Measurements from ENCODE around the gene ASCC1.

Gene ASCC1

DNA sequence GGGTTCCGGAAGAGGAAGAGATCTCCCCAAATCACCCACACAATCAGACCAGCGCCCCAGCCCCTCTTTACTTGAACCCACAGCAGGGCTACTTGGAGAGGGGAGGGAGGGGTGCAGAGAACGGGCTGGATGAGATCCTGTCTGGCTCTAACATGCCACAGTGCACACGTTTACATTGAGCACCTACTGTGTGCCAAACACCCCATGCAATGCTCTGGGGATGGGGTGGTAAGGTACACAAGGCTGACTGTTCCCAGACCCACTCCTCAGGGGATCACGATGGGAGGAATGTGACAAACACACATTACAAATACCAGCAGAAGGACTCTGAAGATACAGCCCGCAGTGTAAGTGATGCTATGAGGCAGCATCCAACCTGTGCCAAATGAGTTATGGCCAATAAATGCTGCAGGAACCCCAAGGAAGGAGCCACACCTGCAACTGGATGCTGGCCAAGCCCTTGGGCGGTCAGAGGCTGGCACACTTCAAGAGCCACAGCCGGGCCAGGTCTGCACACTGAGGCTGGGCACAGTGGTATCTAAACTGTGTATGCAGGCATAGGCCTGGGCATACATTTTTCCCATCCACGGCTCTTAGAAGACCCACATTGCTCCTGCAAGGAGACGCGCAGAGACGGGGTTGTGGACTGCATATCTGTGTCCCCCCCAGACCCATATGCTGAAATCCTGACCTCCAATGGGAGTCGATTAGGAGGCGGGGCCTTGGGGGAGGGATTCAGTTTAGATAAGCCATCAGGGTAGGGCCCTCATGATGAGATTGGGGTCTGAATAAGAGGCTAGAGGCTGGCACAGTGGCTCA is 134.1 kb downstream of the ASCC1 start:
- no peak for DNase-seq (ENCODE audit: low spot score)

DNA sequence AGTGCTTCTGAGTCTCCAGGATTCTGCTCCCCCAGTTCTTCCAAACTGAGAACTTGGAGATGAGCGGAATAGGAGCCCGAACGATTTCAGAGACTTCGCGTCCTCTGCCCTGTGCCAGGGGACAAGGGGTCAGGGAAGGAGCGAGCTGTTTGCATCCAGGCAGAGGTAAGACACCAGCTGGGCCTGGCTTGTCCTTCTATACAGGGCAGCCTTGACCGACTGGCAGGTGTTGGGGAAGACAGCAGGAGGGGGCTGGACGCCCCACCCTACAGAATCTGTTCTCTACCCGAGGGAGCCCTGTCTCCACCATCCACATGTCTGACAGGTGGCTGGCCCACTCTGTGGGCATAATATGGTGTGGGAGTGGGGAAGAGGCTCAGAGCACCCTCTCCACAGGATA is 134.9 kb downstream of the ASCC1 start:
- no peak for DNase-seq (ENCODE audit: low spot score)

DNA sequence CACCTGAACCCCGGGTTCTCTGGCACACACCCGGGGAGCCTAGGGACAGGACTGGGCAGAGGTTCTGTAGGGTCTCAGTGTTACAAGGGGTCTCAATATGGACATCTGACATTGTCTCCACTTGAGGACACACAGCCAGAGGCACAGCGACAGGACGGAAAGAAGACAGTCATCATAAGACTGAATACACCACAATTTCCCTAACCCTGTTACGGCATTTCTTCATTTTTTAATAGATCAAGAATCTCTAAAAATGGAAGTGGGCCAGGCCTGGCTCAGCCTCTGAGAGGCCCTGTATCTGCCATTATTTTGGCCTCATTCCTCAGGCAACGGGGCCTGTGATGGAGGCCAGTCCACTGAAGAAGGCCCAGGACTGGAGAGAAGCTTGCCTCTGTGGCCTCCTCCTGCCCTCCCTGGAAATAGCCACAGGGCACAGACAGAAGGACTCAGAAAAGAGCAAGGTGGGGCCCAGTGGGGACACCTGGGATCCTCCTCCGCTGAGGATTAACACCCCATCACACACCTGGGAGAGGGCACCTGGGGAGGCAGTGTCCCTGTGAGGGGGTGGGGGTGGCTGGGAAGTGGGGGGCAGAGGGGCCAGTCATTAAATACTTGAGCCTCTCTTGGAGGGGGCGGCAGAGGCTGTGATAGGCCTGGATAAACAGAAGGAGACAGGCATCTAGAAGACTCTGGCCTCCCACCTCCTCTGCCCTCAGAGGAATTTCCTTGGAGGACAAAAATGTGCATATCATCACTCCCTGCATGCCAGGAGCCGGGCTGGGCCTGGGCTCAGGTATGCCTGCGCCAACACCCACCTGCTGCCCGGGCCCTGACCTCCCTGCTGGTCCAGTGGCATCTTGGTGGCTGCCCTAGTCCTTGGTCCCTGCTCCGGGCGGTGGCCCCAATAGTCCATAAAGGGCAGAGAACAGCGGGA is 135.8 kb downstream of the ASCC1 start:
- no peak for DNase-seq (ENCODE audit: low spot score)

DNA sequence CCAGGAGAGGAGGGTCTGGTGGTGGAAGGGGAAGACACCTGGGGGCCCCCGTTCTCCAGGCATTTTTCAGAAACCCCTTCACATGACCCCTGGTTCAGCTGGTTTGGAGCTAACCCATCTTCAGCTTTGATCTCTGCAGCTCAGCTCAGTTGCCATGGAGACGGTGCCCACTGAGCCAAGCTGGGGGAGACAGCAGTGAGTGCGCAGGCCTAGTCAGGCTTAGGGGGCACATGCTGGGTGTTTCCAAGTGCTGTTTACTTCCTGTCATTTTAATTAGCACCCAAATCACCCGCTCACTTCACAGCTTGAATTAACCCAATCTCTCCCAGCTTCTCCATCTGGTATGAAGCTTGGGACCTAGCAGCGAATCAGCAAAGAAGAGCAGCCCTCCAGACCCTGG is 136.7 kb downstream of the ASCC1 start:
- DNase-seq (ENCODE audit: low spot score), result peak; percentile 87

DNA sequence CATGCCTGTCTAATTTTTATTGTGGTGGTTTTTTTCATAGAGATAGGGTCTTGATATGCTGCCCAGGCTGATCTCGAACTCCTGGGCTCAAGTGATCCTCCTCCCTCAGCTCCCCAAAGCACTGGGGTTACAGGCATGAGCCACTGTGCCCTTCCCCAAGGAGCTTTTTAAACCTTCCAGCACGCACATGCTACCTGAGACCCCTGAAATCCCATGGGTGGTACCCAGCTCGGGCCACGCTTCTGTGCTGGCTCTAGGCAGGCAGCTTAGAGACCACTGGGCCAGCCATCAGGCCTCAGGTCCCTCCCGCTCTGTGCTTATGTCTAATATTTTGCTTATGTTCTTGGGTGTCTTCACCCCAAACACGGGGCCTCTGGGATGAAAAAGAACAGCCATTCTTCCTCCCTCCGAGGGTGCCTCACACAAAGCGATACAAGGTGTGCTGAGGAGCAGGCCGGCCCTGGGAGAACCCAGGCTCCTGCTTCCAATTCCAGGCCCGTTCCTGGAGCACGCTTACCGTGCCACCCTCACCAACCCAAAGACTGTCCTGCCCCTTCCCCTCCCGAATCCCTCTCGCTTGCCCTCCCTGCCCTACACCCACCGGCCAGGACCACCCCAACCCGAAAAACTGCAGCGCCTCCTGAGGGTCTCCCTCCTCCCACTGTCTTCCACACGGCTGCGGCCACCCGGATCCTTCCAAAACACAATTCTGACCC is 138.6 kb downstream of the ASCC1 start:
- DNase-seq (ENCODE audit: low spot score), result no peak

DNA sequence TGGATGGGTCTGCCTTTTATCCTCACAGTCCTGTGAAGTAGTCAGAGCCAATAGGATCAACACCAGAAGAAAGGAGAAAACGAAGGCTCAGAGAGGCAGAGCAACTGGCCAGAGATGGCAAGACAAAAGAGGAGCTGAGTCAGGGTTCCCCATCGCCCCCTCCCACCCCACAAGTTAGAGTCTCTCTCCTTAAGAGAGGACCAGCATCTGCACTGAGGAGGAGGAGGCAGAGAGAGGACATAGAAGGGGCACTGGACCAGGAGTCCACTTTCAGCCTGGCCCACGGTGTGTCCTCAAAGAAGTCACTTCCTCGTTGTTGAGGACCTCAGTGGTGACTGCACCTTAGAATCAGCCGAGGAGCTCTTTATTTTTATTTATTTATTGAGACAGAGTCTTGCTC is 139.3 kb downstream of the ASCC1 start:
- DNase-seq (ENCODE audit: low spot score), result no peak

DNA sequence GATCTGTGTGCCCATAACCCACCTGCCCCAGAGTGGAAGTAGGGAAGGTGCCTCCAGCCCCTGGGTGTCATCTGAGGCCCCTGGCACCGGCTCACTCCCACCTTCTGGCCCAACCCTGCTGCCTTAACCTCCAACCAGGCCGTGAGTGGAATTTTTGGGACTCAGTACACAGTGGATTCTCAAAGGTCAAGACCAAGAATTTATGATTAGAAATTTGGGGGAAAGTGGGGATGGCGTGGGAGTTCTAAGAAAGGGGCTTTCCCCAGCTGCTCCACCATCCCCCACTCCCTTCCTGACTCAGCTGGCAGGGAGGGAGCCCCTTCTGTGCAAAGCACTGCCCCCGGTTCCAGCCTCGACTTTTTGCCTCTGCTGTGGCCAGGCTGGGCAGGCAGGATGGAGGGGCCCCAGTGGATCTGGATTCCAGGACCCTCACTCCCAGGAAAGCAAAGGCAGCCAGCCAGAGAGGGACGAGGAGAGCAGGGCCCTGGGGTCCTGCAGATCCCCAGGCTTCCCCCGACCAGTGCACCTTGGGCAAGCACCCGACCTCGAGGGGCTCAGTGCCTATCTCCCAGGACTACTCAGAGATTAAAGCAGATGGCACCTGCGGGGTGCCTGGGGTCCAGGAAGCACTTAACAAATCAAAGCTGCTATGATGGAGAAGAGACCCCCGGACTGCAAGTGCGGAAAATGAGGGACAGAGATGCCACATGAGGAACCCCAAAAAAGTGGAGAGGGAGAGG is 140.5 kb downstream of the ASCC1 start:
- no peak for DNase-seq (ENCODE audit: low spot score)

DNA sequence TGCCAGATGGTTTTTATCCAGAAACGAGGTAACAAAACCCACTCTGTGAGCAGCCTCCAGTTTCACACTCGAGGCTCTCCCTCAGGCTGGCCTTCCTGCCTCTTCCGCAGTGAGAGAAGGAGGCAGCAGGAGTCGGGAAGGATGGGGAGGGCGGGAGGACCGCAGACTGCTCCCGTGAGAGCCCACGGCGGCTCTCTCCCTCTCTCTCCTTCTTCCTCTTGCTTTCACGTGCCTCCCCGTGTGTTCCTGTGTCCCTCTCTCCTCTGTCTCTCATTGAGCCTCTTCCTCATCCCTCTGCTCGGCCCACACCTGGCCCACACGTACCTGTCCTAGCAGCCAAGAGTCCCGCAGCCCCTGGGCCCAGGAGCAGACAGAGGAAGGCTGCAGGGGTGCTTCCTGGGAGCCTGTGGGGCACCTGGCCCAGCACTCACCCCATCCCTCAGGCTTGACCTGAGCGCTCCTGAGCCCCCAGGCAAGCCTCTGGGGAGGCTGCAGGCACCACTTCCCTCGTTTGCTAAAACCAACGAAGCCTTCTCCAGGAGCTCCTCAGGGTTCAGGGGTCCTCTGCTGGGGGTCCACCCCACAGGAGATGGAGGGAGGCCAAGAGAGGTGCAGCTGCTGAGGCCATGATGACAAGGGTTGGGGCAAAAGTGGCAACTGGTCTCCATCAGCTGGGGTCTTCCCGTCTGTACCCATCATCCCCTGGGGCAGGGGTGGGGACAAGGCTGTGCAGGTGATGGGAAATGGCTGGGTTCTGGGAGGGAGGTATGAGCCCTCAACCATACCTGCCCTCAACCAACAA is 141.3 kb downstream of the ASCC1 start:
- DNase-seq (ENCODE audit: low spot score), result no peak

DNA sequence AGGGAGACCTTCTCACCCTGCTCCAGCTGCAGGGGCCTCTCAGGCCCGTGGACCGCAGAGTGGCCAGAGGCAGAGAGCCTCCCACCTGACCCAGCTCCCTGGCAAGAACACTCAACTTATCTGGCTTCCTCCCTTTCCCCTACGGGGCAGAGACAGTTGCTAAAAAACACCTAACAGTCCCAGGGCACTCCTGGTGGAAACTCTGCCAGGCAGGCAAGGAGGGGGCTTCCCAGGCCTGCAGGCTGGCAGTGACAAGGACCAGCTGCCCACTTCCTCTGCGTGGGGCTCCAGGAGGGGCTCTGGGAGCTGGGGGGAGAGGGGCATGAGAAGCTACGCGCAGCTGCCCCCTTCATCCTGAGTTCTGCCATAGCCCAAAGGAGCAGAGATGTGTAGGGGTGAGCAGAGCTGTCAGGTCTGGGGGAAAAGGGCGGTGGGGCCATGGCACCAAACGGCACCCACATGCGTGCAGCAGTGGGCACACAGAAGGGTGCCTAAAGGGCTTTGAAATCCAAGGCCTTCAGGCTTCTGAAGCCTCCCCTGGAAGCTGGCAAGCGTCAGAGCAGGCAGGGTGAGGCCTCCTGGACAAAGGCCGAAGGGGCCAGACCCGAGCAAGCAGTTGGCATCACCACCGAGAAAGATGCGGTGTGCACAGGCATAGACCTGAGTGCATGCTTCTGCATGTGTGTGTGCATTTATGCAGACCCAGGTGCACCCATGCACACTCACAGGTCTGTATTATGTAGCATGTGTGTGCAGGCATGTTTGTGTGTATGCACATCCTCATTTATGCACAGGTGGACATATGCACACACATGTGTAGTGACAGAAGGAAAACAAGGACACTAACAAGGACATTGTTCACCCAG is 142.1 kb downstream of the ASCC1 start:
- DNase-seq (ENCODE audit: low spot score), result no peak

DNA sequence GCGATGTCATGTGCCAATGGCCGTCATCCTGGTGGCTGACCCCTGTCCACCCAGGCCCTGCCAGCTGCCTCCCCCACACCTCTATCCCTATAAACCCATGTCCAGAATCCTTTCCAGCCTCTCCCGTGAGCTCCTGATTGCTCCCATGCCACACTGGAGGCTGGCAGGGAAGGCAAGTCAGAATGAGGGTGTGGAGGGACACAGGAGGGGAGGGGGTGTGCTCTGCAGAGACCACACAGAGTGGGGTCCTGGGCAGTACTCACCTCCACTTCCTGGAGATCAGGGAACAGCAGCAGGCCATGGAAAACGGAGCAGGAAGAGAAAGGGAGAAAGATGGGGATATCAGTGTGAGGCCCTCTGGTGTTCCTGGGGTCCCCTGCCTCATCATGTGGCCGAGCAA is 143.4 kb downstream of the ASCC1 start:
- no peak for DNase-seq (ENCODE audit: low spot score)

DNA sequence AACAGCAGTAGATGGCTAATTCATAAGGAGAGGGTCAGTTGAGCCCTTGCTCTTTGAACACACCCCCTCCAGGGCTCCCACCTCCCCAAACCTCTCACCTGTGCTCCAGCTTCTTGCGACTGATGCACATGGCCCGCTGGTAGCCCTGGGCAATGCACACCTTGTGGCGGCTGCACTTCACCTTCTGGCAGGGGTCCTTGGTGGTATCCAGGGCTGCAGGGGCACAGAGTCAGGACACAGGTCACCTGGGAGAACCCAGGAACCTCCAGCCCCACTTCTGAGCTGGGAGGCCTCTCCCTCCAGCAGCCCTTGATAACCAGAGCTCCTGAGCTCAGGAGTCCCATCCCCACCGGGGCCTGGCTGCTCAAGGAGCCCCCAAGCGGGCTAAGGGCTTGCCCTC is 144.0 kb downstream of the ASCC1 start:
- DNase-seq (ENCODE audit: low spot score), result no peak

DNA sequence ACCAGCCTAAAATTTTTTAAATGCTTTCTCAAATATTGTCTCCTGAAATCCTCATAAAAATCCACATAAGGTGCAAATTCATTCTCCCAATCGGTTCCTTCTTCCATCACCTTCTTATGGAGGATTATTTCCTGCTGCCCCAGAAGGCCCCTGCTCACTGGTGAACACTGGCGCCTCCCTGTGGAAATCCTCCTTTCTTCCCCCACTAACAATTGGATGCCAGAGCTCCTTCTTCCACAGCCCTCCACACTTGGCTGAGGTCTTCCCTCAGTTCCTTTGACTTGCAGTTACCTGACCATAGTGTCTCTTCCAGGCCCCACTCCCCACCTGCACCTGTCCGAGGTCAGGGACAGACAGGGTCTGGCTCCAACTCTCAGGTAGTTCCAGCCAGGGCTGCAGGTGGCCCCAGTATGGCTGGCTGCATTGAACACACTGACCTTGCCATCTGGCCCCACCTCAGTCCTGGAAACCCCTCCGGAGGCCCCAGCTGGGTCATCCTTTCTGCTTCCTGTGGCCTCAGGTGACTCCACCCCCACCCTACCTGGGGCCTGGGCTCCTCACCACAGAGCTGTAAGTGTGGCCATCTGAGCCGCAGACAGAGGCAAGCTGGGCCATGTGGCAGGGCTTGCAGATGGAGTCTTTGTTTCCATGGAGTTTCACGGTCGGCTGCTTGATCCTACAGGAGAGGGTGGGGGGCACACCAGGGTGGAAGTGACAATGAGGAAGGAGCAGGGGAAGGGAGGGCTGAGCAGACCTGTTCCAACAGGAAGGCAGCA is 146.1 kb downstream of the ASCC1 start:
- DNase-seq (ENCODE audit: low spot score), result no peak

DNA sequence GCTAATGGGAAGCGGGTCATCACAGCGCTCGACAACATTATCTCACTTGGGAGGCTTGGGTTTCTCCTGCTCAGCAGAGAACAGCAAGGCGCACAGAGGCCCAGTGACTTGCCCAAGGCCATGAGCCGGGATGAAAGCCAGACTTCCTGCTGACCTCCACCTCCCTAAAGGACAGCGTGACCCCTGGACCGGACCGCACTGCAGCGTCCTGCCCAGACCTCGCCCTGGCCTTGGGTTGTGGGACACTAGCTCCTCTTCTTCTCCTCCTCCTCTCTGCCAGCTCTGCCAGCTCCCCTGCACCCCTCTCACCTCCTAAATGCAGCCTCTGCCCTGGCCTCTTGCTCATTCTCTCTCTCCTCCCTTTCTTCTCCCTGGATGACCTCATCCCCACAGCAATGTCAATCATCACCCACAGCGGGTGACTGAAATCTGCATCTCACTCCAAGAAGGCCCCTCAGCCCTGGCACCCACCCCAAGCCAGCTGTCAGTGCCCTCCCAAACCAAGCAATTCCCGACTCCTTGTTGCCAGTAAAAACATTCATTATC is 147.1 kb downstream of the ASCC1 start:
- no peak for DNase-seq (ENCODE audit: low spot score)

DNA sequence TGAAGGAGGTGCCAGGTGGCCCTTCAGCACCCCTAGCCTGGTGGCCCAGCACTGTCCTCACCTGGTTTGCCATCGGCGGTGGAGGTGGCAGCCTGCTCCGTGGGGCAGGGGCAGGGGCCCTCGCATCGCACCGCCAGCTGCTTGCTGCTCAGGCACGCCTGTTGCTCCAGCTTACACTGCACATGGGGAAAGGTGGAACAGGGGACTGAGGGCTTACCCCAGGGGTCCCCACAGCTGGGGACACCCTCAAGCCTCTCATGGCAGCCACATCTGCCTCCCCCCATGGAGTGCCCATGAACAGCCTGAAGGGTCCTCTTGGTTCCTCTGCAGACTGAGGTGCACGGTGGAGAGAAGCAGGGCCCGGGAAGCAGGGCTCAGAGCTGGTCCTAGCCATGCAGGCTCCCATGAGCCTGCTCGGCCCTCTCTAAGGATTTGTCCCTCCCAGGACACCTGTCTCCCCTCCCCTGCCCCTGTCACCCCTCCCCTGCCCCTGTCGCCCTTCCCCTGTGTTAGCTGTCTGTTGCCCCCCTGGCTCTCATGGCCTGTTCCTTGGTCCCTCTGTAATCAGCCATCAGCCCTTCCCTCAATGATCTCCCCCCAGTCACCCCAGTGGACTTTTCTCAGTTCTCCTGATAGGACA is 147.8 kb downstream of the ASCC1 start:
- no peak for DNase-seq (ENCODE audit: low spot score)

DNA sequence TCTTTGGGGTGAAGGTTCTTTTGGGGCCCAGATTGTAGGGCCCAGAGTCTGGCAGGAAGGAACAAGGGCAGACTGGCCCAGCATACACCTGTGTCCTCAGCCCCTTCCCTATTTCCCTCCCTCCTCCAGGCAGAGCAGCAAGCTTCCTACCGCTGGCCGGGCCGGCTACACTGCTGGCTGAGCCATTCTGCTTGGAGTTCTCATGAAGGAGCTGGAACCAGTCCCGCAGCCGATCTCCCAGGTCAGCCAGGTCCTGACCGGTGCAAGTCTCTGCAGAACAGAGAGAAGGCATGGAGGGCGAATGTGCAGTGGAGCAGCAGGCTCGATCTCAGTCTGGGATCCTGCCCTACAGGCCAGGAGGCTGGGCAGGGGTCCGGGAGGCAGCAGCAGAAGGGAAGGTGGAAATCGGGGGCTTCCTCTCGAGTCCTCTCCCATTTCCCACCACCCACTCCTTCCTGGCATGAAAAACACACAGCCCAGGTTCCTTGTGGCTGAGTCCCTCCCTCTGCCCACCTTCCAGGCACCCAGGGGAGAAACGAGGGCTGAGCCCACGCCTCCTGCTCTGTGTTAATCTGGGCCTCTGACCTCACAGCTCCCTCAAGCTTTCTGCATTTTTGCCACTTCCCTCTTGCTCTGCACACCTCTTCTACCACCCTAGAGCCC is 148.5 kb downstream of the ASCC1 start:
- DNase-seq (ENCODE audit: low spot score), result no peak

DNA sequence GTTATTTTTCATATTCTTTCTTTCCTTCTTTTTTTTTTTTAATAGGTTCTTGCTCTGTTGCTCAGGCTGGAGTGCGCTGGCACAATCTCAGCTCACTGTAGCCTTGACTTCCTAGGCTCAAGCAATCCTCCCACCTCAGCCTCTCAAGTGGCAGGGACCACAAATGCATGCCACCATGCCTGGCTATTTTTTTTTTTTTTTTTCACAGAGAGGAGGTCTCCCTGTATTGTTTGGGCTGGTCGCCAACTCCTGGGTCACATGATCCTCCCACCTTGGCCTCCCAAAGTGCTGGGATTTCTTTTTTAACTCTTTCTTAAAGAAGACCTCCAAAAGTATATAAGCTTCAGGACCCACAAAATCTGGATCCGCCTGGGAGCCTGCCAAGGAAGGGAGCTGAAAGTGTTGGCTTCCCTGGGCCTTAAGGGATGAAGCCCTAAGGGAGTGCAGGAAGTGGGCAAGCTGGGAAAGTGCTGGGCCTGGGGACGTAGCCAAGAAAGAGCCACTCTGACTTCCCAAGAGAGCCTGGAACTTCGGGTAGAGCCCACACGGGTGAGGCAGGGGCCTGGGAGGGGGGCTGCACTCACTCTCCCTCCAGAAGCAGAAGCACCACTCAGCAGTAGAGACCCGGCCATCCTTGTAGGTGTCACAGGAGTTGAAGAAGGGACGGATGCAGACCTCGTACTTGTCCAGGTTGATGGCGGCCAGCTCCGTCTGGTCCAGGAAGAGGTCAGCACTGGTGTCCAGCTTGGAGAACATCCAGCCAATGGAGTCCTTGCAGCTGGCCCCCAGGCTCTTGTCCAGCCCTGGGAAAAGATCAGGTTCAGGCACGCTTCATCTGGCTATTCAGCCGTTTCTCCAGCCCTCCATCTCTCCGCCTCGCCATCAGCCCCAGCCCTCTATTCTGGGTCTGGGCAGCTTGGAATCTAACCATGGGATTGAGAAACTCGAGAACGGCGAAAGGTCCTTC is 149.5 kb downstream of the ASCC1 start:
- no peak for DNase-seq (ENCODE audit: low spot score)
